B cell (primary cell): Measurements from ENCODE around the gene CFAP251.

Source experiments
- CTCF ChIP-seq: fragments of 200-600 bp; IDR thresholded peaks from one replicate; pipeline ENCODE4 v1.8.0; 2022; ENCODE audit warnings: antibody characterized with exemption, mild to moderate bottlenecking
- EZH2 ChIP-seq: IDR thresholded peaks from 2 replicates; pipeline ENCODE4 v1.6.1; 2012; ENCODE audit warnings: borderline replicate concordance, low read depth, mild to moderate bottlenecking, moderate library complexity, low read length; ENCODE audit not compliant: insufficient read depth, poor library complexity, severe bottlenecking

DNA sequence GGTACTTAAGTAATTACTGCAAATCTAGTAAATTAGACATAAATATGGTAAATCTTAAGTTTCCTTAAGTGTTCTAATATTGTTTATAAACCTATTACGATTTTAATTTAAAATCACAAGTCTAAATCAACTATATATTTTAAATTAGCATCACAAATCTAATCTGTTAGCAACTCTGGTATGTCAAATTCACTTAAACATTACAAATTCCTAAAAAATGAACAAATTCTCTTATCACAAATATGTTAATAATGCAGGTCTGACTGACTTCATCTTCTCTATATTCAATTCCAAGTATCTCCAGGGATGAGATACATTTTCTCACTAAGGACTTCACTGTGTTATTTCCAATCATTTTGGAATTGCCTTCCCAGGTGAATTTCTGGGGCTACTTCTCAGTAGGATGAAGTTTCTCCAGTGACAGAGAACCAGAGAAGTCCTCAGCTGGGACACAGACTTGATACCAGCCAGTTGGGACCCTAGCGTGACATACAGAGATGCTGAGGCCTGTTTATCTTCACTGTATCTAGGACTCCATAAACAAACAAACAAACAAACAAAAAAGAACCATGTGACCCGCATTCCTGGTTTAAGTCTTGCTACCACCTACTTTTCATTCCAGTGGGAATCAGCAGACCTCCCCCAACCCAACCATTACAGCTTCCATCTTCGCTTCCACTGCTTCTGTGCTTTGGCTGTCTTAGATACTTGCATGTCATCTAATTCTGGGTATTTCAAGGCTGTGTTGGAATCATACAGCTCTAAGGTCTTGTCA, 21.8 kb downstream of the CFAP251 start:
- TF ChIP-seq CTCF (no peak), EZH2 (no peak)
